ENCODE results near the gene HACD2. TPM values are rescaled to one million over a fixed set of nuclear protein-coding genes. Genes with fewer than 3 reads are reported as not detected.

The HACD2 gene
- total RNA-seq, 1 experiment from 2014 or later = 27.4 TPM

DNA sequence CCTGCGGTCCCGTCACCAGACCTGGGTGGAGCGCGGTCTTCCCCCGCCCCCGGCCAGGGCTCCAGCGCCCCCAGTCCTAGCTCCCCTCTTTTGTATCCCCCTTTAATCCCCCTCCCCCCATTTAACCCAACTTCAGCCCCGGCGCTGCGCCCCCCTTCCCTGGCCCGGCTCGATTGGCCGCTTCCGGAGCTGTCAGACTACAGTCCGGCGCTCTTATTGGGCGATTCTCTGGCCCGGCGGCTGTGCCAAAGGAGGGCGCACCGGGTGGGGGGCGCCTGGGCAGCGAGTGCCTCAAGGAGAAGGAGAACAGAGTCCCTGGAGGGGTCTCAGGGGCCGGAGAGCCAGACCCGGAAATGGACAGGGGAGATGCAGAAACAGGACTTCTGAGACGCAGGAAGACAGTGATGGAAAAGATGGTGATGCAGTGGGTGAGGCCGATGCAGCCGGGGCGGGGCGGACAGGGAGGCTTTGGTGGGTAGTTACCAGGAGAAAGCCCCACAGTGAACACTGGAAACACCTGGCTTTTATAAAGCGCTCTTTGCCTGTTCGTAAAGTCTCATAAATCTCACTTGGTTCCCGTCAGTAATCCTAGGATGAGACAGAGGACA is 134.8 kb downstream of the HACD2 start:
- DNase-seq = peak; percentile 66
- TF ChIP-seq, protein P1, sequence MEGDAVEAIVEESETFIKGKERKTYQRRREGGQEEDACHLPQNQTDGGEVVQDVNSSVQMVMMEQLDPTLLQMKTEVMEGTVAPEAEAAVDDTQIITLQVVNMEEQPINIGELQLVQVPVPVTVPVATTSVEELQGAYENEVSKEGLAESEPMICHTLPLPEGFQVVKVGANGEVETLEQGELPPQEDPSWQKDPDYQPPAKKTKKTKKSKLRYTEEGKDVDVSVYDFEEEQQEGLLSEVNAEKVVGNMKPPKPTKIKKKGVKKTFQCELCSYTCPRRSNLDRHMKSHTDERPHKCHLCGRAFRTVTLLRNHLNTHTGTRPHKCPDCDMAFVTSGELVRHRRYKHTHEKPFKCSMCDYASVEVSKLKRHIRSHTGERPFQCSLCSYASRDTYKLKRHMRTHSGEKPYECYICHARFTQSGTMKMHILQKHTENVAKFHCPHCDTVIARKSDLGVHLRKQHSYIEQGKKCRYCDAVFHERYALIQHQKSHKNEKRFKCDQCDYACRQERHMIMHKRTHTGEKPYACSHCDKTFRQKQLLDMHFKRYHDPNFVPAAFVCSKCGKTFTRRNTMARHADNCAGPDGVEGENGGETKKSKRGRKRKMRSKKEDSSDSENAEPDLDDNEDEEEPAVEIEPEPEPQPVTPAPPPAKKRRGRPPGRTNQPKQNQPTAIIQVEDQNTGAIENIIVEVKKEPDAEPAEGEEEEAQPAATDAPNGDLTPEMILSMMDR (conservative IDR thresholded peaks at IDR 0.05) = no peak
- Mint-ChIP-seq H3K9me3 (0 out of 5 replicates have a peak, but pooled peaks cover 0 to 2% of the 10 kb centered on the region in 2 experiments), H3K4me3 (peak overlapping the region; percentile 61 to 81), H3K4me1 (peaks cover 7 to 11% of the 10 kb centered on the region in 2 experiments), H3K27ac (no peak overlapping the region), H3K27me3 (ENCODE audit: low read depth) (peaks cover 69% of the 10 kb centered on the region), H3K36me3 (ENCODE audit: insufficient read depth in 1 of 3, low read depth in 3 of 3) (no peaks in the 10 kb centered on the region; a peak in 1 of 7 replicates)
- H2BK20ac ChIP-seq (ENCODE audit: low read depth, low read length, poor library complexity, severe bottlenecking) = no peak overlapping the region
- H3K4me2 ChIP-seq (ENCODE audit: insufficient read depth, insufficient read length, low read length) = peak overlapping the region; percentile 58
- H2BK5ac ChIP-seq (ENCODE audit: insufficient read length, low read length) = no peak overlapping the region
- WGBS (ENCODE audit: extremely low coverage, insufficient read length, low lambda C conversion rate) = no CpG with 5 or more reads among the region's 33 CpGs
- H4K5ac ChIP-seq (ENCODE audit: insufficient read length, low read depth, low read length) = no peak overlapping the region
- no peaks in the 10 kb centered on the region for H3K79me1 ChIP-seq (ENCODE audit: insufficient read depth, low read depth, low read length, poor library complexity, severe bottlenecking)
- peaks cover 9% of the 10 kb centered on the region; the same call in 1 of the 2 replicates for H3K27me3 ChIP-seq (ENCODE audit: insufficient read depth, low read length)
- no peak overlapping the region for H3K18ac ChIP-seq (ENCODE audit: insufficient read length, low read depth, low read length)
- H4K91ac ChIP-seq (ENCODE audit: insufficient read length, low read depth, low read length) = no peak overlapping the region
- peaks cover 9% of the 10 kb centered on the region for H3K23me2 ChIP-seq (ENCODE audit: insufficient read length, low read depth, low read length, poor library complexity, severe bottlenecking)
- H3K56ac ChIP-seq (ENCODE audit: insufficient read length, low read depth, low read length) = no peak overlapping the region
- H2AFZ ChIP-seq (ENCODE audit: low read length) = no peak overlapping the region
- no peak overlapping the region for H3K4ac ChIP-seq (ENCODE audit: low read depth, low read length)
- no peak overlapping the region for H3K9ac ChIP-seq (ENCODE audit: extremely low read depth, insufficient read length, low read length)
- H2BK15ac ChIP-seq (ENCODE audit: low read depth, low read length) = no peak overlapping the region
- no peak overlapping the region for H3K23ac ChIP-seq (ENCODE audit: insufficient read length, low read depth, low read length)
- H3K79me2 ChIP-seq (ENCODE audit: insufficient read depth, low read length) = no peaks in the 10 kb centered on the region
- no peak overlapping the region for H2BK120ac ChIP-seq (ENCODE audit: low read depth, low read length, poor library complexity, severe bottlenecking)
- H3K9me3 ChIP-seq (ENCODE audit: control insufficient read depth, low read depth, low read length) = no peaks in the 10 kb centered on the region
- no peak overlapping the region for H3K14ac ChIP-seq (ENCODE audit: insufficient read depth, low read length)
- no peaks in the 10 kb centered on the region for H3K4me1 ChIP-seq (ENCODE audit: insufficient read depth, low read length)
- H4K8ac ChIP-seq (replicated peaks; ENCODE audit: insufficient read length, low read depth, low read length) = no peak overlapping the region
- no peak overlapping the region for H2BK12ac ChIP-seq (ENCODE audit: insufficient read length, low read depth, low read length)
- no peak overlapping the region for H3T11ph ChIP-seq (ENCODE audit: low read length)
- H2AK5ac ChIP-seq (ENCODE audit: insufficient read length, low read length) = no peak overlapping the region
- H3K27ac ChIP-seq (ENCODE audit: insufficient read length, low read depth, low read length) = no peak overlapping the region
- no peaks in the 10 kb centered on the region for H4K20me1 ChIP-seq (ENCODE audit: control insufficient read depth, insufficient read depth, insufficient read length)

Measured in H9 (cell line).